HT1080 (cell line): ENCODE measurements around the gene ITGAE. TPM values are rescaled to one million over a fixed set of nuclear protein-coding genes. Genes with fewer than 3 reads are reported as not detected.
"Not testable (repeated sequence)": the region's sequence is repeated elsewhere in the genome, so short reads cannot be mapped to it uniquely, and the experiment has no call there.

ENCODE experiments used
- DNase-seq: peaks from one replicate; pipeline ENCODE4 v3.0.0-alpha.2; 2015; ENCODE audit warnings: low read depth
- total RNA-seq: library from RNA; depleted of rRNA; stranded (reverse); fragments of >200 nt; shearing (Covaris generic); gene quantifications from 2 replicates; pipeline ENCODE4 v1.2.3, GENCODE V29; 2014

The ITGAE gene
- total RNA-seq, 1 experiment from 2014 or later, result 26.9 TPM

DNA sequence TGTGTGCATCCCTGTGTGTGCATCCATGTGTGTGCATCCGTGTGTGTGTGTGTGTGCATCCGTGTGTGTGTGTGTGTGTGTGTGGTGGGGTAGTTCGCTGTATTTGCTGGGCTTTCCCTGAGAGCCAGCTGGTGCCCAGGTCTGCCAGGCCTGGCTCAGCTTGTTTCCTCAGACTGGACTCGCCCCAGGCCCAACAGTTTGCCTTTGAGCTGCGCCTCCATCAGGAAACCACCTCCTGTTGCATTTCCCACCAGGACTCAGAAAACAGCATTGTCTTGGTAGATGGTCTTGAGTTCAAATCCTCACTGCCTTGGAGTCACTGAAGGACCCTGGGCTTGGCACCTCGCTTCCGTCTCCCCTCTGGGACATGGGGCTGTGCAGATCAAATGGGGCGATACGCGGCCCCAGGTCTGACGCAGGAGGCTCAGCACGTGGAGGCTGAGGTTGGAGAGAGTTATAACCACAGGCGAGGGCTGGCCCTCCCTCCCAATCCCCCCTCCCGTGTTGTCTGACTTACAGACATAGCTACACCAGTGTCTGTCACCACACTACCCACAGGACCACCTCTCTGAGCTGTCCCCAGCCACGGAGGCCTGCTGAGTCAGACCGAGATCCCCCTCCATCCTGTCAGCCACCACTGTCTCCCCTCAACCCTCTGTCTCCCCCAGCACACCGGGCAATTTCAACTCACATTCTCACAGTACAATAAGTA is 4.7 kb downstream of the ITGAE start:
- no peak for DNase-seq

DNA sequence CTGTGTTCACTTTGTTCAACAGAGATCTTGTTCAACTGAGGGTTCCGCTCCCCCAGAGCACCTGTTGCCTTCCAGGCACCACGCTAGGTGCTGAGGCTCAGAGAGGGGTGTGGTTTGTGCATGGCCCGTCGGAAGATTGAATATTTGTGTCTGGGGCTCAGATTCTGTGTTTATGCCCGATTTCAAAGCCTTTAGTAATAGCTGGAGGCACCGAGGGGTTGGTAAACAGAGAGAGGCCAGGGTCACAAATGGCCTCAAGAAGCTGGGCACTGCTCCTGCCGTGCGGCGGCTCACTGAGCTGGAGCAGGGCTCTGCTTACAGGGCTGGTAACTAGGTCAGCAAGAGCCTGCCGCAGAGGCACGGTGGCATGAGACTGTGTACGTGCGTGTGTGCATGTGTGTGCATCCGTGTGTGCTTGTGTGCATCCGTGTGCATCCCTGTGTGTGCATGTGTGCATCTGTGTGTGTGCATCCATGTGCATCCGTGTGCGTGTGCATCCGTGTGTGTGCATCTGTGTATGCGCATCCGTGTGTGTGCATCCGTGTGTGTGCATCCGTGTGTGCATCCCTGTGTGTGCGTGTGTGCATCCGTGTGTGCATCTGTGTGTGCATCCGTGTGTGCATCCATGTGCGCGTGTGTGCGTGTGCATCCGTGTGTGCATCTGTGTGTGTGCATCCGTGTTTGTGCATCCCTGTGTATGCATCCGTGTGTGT is 5.4 kb downstream of the ITGAE start:
- no peak for DNase-seq

DNA sequence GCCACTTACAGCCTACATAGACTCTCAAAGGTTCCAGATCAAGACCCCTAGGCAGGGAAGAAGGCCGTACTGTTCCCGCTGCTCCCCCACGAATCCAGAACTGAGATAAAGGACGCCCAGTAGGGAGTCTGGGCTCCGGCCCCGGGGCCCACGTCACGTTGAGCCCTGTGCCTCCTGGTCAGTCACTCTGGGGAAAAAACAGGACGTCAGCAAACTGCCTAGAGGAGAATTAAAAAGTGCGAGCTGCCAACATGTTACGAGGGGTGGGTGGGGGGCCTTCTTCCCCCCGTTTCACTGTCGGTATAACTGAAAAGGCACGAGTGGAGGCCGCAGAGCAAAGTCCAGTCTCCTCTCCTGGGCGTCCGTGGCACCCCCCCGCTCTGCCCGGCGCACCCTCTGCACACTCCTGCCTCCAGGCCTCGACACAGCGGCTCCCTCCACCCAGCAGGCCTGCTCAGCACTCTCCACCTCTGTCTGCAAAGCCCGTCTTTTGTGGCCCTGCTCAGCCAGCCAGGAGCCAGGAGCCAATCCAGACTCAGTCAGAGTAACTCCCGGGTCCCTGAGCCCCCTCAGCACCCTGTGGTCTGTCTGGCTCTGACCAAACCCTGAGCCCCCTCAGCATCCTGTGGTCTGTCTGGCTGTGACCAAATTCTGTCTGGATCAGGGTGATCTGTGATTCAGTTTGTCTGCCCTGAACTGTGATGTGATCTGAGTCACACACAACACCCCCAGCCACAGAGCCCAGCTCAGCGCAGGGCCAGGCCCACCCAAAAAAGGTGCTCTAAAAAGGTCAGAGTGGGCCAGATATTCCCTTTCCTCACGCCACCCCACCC is 6.2 kb downstream of the ITGAE start:
- DNase-seq, result peak; percentile 70

DNA sequence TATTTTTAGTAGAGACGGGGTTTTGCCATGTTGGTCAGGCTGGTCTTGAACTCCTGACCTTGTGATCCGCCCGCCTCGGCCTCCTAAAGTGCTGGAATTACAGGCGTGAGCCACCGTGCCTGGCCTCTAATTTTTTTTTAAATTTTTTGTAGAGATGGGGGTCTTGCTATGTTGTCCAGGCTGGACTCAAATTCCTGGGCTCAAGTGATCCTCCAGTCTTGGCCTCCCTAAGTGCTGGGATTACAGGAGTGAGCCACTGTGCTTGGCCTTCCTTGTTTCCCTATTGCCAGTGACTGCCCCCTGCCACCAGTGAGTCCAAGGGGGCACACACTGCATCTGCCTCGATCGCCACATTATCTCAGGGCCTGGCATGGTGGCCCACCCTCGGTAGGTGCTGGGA is 6.8 kb downstream of the ITGAE start:
- not testable (repeated sequence) for DNase-seq

DNA sequence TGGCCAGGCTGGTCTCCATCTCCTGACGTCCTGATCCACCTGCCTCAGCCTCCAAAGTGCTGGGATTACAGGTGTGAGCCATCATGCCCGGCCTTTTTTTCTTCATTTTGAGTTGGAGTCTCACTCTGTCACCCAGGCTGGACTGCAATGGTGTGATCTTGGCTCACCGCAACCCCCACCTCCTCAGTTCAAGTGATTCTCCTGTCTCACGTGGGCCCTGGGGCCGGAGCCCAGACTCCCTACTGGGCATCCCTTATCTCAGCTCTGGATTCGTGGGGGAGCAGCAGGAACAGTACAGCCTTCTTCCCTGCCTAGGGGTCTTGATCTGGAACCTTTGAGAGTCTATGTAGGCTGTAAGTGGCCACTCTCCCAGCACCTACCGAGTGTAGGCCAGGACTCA is 7.7 kb downstream of the ITGAE start:
- not testable (repeated sequence) for DNase-seq

DNA sequence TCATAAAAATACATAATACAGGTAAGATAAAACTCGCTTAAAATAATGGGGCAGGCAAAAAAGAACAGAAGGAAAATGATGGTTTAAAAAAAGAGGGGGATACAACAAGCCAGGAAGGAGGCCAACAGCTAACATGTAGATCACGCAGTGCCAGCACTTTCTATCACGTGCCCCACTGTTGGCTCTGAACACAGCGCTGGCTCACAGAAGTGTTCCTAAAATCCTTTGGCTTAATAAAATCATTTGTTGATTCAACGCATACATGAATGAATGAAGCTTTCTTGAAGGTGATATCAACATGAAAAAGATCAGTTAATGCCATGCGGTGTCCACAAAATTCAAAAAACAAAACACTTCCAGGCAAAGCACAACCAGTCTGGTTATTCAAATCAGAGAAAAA is 8.5 kb downstream of the ITGAE start:
- DNase-seq, result no peak

DNA sequence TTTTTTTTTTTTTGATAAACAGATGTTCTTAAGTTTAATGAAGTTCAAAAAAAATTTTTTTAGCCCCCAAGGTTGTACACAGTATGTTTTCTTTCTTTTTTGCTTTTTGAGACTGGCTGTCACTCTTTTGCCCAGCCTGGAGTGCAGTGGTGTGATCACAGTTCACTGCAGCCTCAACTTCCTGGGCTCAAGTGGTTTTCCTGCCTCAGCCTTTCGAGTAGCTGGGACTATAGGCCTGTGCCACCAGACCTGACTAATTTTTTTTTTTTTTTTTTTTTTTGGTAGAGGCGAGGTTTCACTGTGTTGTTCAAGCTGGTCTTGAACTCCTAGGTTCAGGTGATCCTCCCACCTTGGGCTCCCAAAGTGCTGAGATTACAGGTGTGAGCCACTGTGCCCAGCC is 12.8 kb downstream of the ITGAE start:
- peak; percentile 45 for DNase-seq

DNA sequence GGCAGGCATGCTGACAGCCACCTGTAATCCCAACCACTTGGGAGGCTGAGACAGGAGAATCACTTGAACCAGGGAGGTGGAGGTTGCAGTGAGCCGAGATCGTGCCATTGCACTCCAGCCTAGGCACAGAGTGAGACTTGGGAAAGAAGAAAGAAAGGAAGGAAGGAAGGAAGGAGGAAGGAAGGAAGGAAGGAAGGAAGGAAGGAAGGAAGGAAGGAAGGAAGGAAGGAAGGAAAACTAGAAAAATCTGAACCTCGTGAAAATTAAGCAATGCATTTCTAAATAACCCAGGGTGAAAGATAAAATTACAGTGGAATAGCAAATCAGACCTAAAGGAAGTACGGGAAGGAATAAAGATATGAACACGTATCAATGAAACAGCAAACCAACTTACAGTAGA is 15.7 kb downstream of the ITGAE start:
- DNase-seq, result not testable (repeated sequence)

DNA sequence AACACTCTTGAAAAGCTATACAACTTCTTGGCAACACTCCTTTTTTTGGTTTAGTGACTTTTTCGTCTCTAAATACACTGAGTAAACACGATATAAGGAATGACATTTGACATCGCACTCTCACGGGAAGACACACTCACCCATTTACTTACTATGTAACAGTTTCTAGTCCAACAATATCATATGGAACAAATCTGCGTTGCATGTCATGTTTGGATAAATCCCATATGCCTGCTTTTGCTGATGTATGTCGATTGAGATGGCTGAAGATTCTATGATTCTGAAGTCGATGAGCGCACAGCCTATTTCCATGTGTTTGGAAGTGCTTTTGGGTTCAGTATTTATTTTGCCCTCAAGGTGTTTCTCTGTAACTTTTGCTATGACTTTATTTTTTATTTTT is 18.2 kb downstream of the ITGAE start:
- DNase-seq, result no peak

DNA sequence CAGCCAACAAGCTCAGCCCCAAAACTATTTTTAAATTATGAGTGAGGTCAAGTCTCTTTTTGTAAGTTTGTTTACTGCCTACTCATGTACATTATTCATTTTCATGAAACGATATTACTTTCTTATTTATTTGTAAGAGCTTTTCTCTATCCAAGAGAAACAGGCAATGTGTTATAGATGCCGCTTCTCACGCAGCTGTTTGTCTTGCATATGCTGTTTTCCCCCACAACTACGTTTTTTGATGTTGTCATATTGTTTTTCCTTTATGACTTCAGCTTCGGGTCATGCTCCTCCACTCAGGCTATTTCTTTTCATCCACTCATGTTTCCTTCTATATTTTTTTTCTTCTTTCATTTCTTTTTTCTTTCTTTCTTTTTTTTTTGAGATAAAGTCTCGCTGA is 20.0 kb downstream of the ITGAE start:
- DNase-seq, result no peak

DNA sequence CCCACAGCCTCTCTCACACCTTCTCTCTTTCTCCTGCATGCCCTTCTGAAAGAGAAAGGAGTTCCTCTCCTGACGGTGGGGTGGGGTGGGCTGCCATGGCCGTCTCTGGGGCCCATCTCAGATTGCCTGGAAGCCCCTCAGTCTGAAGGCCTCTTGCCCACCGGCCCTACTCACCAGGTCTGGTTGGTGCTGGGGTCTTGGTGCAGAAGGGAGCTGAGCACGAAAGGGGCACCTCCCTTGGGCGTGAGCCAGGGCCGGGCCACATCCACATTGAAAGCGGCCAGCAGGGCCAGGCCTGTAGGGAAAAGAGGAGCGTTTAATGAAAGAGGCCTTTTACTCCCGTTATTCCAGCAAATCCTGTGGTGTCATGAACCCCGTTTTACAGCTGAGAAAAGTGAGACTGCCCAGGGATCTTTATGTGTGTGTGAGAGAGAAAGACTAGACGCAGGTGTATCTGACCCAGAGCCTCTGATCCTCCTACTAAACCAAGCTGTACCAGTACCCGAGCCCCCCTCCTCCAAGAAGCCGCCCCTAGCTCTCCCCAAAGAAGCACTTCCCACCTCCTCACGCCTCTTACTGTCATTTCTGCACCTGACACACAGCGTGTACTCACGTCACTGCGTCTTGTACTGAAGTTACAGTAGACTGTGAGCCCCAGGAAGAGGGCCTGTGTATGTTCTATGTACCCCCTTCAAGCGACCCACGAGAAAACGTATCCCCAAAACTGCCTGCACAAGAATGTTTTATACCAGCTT is 23.4 kb downstream of the ITGAE start:
- no peak for DNase-seq

DNA sequence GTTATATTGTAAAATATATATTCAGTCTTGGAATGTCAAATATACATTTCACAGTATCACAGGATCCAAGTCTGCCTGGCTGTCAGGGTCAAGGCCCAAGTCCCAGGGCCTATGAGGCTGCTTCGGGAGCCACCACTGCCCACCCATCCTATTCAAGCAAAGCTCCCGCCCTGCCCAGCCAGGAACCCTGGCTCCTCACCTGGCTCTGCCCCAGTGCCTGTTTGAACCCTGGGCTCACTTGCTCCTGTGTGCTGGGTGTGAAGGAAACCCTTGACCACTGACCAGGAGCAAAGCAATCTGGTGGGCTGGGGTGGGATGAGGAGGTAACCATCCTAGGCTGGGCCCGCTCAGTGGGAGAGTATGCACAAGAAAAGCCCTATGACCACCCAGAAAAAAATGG is 27.0 kb downstream of the ITGAE start:
- DNase-seq, result no peak

DNA sequence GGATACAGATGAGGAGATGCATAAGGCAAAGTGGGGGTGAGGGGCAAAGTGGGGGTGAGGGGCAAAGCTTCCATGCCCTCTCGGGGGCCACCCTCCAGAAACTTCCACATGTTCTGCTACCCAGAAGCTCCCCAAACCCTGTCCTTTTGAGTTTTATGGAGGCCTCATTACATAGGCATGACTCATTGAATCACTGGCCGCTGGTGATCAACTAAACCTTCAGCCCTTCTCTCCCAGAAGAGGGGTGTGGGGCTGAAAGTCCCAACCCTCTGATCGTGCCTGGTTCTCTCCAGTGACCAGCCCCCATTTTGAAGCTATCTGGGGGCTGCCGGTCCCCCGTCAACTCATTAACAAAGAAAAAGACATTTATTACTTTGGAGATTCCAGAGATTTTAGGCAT is 27.5 kb downstream of the ITGAE start:
- peak; percentile 61 for DNase-seq

DNA sequence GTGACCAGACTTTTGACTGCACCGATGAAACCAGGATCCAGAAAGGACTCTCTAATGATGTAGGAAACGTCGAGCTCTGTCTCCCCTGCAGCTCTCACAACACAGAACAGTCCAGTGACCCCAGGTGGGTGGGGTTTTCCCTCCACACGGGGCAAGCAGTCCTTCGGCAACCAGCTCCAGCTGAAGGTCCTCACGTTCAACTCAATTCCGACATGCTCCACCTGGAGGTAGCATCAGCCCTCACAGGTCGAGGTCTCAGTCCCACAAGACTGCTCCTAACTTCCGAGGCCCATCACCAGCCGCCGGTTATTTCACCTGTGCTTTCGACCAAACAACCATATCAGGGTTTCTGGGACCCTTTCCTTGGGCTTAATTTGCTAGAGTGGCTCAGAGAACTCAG is 28.2 kb downstream of the ITGAE start:
- DNase-seq, result no peak

DNA sequence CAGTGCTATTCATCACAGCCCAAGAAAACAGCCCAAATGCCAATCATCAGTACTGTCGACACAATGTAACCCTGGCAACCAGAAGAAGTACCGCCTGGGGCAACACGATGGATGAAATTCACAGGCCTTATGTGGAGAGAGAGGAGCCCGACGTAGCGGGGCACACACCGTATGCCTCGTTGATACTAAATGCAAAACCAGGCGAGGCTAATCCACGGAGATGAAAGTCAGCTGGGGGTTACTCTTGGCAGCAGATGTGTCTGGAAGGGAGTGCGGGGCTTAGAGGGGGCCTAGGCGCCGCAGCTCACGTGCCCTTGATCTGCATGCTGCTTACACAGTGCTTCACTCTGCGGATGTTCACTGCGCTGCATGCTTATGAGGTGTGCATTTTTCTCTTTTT is 29.8 kb downstream of the ITGAE start:
- DNase-seq, result no peak

DNA sequence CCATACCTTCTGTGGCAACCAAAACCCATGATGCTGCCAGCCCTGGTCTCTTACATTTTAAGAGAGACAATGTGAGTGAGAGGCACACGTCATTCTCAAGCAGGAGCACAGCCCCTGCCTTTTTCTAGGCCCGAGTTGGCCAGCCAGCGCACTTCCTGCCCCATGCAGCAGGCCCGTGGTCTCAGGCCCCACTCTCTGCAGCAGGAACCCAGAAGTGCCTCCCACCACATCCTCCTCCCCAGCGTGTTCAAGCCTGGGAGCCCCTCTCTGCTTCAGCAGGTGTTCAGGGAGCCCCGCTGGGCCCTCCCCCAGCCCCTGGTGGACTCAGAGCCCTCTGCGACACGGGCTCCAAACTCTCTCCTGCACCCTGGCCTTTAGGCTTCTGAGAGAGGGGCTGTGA is 30.5 kb downstream of the ITGAE start:
- DNase-seq, result no peak

DNA sequence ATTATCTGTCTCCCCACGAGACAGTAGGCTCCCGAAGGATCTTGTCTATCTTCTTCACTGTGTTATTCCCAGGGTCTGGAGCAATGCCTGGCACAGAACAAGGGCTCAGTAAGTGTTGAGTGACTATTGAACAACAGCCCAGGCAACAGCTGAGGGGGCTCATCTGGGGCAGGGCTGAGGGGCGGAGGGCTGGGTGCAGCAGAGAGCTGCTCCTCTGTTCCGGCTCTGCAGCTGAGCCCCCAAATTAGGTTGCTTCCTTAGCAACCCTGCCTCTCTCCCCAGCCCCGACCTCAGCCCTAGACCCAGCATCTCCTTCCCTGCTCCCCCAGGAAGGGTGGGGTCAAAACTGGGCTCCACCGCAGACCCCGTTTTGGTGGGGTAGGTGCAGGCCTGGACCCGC is 32.2 kb downstream of the ITGAE start:
- DNase-seq, result no peak

DNA sequence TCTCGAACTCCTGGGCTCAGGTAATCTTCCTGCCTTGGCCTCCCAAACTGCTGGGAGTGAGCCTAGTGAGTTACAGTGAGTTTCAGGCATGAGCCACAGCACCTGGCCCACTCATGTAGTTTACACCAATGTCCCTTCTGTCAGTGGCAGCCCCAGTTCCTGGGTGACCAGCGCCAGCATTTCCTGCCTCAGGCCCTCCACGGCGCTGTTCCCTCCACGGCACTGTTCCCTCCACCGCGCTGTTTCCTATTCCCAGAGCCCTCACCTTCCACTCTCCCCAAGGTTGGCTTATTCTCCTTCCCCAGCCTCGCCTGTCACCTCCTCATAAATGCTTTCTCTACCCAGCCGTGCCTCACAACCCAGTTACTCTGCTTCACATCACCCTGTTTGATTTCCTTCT is 32.6 kb downstream of the ITGAE start:
- no peak for DNase-seq

DNA sequence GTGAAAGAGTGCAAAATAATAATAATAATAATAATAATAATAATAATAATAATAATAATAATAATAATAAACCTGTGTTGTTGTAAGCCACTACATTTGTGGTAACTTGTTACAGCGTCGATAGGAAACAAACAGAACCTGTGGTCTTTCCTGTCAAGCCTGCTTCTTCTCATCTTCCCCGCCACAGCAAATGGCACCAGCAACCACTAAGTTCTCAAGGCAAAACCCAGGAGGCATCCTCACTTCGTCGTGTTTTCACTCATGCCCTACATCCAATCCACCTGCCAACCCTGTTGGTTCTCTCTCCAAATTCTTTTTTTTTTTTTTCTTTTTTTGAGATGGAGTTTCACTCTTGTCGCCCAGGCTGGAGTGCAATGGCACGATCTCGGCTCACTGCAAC is 34.2 kb downstream of the ITGAE start:
- DNase-seq, result no peak

DNA sequence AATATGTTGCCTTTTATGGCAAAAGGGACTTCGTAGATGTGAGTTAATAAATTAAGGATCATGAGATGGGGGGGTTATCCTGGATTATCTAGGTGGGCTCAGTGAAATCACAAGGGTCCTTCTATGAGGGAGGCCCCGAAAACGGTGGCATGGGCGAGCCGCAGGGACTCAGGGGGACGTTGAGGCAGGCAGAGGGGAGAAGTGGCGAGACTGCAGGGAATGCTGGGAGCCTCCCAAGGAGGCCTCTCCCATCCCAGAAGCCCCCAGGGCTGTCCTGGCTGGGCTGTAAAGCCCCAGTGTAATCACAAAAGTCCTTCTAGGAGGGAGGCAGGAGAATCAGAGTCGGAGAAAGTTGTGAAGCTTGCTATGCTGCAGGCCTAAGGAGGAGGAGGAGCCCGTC is 35.0 kb downstream of the ITGAE start:
- no peak for DNase-seq

DNA sequence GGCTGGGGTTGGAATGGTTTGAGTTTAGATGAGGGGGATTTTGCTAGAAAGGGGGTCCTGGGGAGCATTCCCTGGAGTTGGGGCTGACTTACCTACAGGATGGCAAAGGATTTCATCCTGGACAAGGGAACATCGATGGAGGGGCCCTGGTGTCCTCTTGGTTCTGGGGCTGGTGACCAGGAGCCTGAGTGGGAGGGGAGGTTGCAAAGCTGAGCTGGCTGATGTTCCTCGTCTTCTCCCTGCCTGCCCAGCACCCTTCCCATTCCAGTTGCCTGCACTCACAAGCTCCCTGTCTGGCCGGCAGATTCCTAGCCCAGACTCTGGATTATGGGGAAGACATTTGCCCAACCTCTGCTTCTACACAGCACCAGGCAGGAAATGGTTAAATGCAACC is 37.2 kb downstream of the ITGAE start:
- DNase-seq, result no peak
